HT-29 (cell line): ENCODE results near the gene CRELD1. TPM values are rescaled to one million over a fixed set of nuclear protein-coding genes. Genes with fewer than 3 reads are reported as not detected.

Experiments
- DNase-seq: peaks from one replicate; pipeline ENCODE4 v3.0.0-alpha.2; 2015; ENCODE audit warnings: low spot score
- small RNA-seq: library from RNA; depleted of rRNA; stranded (forward); fragments of <200 nt; gene quantifications from one replicate; pipeline ENCODE3, GENCODE V24; 2014
- total RNA-seq: library from RNA; depleted of rRNA; stranded (reverse); fragments of >200 nt; shearing (Covaris generic); gene quantifications from 2 replicates; pipeline ENCODE4 v1.2.3, GENCODE V29; 2014; rRNA removed

Gene CRELD1
- total RNA-seq, 1 experiment from 2014 or later, result 12.9 TPM

DNA sequence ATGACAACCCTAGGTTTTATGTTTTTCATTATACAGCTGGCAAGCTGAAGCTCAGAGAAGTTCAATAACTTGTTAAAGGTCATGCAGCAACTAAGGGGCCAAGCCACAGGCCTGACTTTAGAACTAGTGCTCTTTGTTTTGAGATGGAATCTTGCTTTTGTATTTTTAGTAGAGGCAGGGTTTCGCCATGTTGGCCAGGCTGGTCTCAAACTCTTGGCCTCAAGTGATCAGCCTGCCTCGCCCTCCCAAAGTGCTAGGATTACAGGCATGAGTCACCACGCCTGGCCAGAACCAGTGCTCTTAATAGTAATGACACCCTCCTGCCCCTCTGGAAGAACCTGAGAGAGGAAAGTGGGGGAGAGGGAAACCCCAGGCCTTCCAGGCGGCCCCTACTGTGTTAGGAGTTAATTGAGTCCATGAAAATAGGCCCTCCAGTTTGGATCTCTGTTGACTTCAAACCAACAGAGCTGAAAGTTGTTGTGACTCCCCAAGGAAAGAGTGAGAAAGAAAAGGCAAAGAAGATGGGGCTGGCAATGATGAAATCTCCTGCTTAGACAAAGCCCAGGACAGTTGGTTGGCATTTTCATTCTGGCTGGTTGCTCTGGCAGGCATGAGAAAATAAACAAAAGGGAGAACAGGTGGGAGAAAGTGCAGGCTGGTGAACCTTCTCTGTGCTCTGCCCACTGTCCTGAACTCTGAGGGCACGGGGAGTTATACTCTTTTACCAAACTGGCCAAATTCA lies 22.1 kb downstream of the CRELD1 start:
- no peak for DNase-seq

DNA sequence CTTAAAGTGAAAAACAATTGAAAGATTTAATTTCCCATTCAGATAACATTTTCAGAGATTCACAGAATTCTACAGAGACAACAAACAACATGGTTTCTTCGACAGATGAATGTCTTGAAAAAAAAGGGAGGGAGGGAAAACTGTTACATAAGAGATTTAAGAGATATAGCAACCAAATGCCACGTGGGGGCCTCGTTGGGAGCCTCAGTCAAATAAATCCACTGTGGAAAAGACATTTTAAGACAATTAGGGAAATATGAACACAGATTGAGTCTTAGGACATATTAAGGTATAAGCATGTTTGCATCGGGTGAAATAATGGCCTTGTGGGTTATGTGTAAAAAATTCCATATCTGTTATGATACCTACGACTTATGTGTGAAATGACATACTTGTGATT lies 23.6 kb downstream of the CRELD1 start:
- no peak for DNase-seq

DNA sequence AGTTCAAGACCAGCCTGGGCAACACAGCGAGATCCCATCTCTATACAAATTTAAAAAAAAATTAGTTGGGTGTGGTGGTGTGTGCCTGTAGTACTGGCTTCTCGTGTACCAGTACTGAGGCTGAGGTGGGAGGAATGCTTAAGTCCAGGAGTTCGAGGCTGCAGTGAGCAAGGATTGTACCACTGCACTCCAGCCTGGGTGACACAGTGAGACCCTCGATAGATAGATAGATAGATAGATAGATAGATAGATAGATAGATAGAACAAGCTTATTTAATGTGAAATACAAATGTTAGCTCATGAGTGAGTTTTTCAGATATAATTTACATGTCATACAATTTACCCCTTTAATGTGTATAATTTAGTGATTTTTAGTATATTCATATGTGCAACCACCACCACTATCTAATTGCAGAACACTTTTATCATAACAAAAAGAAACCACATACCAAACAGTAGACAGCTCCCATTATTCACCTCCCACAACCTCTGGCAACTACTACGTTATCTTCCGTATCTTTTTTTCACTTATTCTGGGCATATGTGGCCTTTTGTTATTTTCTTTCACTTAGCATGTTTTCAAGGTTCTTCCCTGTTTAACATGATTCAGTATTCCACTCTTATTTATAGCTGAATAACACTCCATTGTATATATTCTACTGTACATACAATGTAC lies 31.7 kb downstream of the CRELD1 start:
- DNase-seq, result no peak

DNA sequence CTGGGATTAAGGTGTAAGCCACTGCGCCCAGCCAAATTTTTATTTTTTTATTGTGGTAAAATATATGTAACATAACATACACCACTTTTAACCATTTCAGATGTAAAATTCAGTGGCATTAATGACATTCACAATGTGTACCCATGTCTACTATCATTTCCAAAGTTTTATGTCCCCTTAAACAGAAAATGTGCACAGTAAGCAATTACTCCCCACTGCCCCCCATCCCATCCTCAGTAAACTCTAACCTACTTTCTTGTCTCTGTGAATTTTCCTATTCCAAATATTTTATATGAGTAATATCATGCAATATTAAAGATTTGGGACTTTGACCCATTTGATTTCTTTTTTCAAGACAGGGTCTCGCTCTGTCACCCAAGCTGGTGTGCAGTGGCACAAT lies 33.2 kb downstream of the CRELD1 start:
- no peak for DNase-seq

DNA sequence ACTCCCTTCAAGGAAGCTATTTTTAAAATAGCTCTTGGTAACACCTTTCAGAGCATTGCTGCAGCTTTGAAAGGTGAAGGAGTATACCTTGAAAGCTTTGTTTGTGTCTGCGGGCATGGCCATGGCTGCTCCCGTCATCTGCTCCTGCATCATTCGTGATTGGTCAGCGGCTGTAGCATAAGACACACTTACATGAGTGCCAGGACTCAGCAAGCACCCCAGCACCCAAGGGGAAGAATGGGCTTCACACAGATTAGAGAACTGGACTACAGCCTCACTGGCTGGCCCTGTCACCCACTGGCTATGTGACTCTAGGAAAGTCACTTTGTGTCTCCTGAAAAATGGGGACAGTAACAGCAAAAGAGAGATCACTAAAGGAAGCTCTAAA lies 36.0 kb downstream of the CRELD1 start:
- no peak for DNase-seq

DNA sequence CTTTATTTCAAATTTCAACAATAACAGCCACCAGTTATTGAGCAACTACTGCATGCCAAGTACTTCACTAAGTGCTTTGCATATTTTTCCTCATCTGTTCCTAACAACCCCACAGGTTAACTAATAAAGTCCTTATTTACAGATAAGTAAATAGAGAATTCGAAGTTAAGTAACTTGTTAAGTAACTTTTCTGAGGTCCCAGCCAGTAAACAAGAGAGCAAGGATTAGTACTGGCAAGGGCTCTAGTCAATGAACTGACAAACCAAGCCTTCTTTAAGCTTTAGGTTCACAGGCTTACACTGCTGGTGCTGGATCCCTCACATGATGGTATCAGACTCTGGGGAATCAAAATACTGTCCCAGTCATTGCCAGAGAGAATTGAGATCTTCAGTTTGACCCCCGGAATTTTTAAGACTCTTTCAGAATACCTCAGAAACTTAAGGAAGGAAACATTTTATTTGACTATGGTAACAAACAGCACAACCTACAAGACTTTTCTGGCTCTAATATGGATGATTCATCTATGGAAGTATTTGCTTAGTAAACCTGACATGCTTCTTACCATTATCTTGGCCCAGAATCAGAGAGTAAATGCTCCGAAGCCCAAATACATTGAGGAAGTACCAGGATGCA lies 36.5 kb downstream of the CRELD1 start:
- peak; percentile 36 for DNase-seq

DNA sequence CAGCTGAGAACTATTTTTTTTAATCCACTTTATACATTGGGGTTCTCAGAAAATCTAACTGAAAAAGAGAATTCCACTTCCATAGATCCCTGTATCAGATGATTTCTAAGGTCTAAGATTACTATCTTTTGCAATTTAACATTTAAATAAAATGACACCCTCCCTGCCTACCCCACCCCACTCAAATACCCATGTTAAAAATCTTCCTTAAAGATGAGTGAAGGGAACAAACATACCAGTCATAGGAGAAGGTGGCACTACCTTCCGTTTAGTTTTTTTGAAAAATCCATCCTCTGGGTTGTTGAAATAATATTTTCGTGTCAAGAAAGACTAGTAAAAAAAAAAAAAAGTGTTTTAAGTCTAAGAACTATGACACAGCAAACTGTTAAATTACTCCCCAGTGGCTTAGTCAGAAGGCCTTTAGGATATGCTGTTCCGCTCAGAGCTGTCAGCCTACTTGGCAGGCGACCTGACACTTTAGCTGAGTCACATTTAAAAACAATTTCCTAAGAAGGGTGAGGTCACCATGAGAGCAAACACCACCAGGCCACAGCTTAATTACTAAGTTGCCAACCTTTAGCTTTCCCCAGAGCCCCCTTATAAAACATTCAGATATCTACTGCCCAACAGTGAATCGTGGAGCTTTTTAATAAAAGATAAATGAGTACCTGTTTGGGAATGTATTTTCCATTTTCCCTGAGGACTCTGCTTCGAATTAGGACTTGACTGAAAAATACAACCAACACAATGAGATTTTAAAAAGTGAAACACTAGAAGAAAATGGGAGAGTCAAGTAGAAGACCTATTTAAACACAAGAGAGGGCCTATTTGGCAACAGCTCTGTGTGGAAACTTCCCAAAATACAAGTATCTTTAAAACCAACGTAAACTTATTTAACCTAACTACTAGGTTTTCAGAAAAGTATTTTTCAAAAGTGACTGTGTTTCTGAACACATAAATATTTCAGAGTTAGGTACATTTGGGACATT lies 43.4 kb downstream of the CRELD1 start:
- peak; percentile 55 for DNase-seq

DNA sequence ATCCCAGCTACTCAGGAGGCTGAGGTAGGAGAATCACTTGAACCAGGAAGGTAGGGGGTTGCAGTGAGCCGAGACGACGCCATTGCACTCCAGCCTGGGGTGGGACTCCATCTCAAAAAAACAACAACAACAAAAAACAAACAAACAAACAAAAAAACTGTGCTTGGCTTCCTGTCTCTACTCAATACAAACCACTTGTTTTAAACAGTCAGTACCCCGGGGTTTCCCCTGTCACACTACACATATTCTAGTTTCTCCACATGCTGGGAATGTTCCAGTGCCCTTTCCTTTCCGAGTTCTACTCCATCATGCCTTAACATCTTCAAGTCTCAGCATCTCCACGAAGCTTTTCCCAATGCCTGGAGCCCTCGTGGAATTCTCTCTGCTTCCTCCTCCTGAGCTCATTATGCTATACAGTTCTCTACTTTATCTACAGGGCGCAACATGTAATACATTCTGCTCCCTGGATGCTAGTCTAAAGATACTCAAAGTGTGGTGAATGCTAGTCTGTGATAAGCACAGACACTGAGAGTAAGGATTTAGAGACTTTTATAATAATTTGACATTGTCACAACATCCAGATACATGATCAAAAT lies 45.2 kb downstream of the CRELD1 start:
- no peak for DNase-seq

DNA sequence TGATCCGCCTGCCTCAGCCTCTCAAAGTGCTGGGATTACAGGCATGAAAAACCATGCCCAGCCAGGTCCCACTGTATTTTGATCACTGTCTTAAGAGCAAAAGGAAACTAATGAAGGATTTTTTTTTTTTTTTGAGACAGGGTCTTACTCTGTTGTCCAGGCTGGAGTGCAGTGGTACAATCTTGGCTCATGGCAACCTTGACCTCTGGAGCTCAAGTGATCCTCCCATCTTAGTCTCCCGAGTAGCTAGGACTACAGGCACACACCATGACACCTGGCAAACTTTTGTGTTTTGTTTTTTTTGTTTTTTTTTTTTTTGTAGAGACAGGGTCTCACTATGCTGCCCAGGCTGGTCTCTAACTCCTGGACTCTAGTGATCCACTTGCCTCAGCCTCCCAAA lies 46.6 kb downstream of the CRELD1 start:
- no peak for DNase-seq

DNA sequence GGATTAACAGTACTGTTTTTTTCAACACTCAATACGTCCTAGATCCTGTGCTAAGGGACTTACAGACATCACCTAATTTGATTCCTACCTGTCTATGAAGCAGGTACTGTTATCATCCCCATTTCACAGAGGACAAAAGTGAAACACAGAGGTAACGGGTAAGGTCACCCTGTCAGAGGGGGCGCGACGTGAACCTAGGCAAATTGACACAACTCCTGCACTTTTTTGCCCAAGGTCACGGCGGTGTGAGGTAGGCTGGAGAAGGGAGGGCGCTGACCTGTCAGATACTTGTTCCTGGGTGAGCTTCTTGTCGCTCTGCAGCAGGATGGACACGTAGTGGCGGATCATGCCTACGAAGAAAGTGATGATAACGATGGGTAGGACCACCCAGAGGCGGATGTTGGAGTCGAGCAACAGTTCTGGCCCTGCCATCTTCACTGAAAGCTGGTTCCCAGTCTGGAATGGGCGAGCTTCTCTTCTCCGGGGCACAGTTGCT lies 52.6 kb downstream of the CRELD1 start:
- no peak for DNase-seq

DNA sequence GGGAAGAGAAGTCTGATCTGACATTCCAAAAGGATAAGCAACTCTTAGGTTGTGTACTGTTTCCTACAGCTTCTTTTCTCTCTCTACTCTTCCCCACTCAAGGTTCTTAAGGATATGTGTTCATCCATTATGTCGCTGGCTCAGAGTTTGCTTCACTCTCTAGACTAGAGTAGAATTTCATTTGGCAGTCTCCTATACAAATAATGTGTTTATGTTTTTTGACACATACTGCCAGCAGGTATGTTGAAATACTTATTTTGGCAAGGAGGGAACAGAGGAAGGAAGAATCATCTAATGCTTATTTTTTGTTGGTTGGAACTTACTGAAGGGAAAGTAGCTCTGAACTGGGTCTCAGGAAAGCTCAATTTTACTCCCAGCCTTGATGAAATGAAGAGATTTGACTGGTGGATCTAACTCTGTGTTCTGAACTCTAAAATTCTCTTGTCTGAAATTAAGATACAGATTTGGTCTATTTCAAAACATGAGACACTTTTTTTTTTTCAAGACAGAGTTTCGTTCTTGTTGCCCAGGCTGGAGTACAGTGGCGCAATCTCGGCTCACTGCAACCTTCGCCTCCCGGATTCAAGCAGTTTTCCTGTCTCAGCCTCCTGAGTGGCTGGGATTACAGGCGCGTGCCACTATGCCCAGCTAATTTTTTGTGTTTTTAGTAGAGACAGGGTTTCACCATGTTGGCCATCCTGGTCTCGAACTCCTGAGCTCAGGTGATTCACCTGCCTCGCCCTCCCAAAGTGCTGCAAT lies 60.6 kb downstream of the CRELD1 start:
- DNase-seq, result no peak

Small RNAs within 50 kb of the gene (small RNA-seq; reads per million reads assigned to genes)
- gene RNU6-882P, result not detected

Other genes with a start within 250 kb of the CRELD1 start
- 0.36 TPM in 1 of 2 replicates, not detected in the other for gene CPNE9, start 230.0 kb upstream of the CRELD1 start, total RNA-seq
- 23.4 and 23.8 TPM in 2 replicates for gene BRPF1, start 202.1 kb upstream of the CRELD1 start, total RNA-seq
- gene OGG1, start 183.9 kb upstream of the CRELD1 start, total RNA-seq, result 29.3 and 31.2 TPM in 2 replicates
- 0.81 and 3.2 TPM in 2 replicates for gene CAMK1, start 163.9 kb upstream of the CRELD1 start, total RNA-seq
- 65.0 and 68.7 TPM in 2 replicates for gene TADA3, start 141.4 kb upstream of the CRELD1 start, total RNA-seq
- 155 and 192 TPM in 2 replicates for gene ARPC4, start 140.8 kb upstream of the CRELD1 start, total RNA-seq
- 3.4 and 5.3 TPM in 2 replicates for gene TTLL3, start 123.6 kb upstream of the CRELD1 start, total RNA-seq
- 21.3 and 25.8 TPM in 2 replicates for gene RPUSD3, start 89.8 kb upstream of the CRELD1 start, total RNA-seq
- 0.61 and 1.5 TPM in 2 replicates for gene CIDEC, start 53.6 kb upstream of the CRELD1 start, total RNA-seq
- 24.0 and 26.0 TPM in 2 replicates for gene JAGN1, start 43.2 kb upstream of the CRELD1 start, total RNA-seq
- 13.4 and 17.0 TPM in 2 replicates for gene IL17RE, start 31.0 kb upstream of the CRELD1 start, total RNA-seq
- 18.6 and 23.4 TPM in 2 replicates for gene IL17RC, start 16.7 kb upstream of the CRELD1 start, total RNA-seq
- 0.65 and 0.89 TPM in 2 replicates for gene PRRT3, start 18.6 kb downstream of the CRELD1 start, total RNA-seq
- 35.5 and 41.7 TPM in 2 replicates for gene EMC3, start 53.0 kb downstream of the CRELD1 start, total RNA-seq
- gene FANCD2, start 92.6 kb downstream of the CRELD1 start, total RNA-seq, result 13.0 and 14.5 TPM in 2 replicates
- gene FANCD2OS, start 174.4 kb downstream of the CRELD1 start, total RNA-seq, result not detected in 2 replicates
- 41.7 and 42.3 TPM in 2 replicates for gene BRK1, start 181.8 kb downstream of the CRELD1 start, total RNA-seq
- gene VHL, start 207.9 kb downstream of the CRELD1 start, total RNA-seq, result 24.8 and 27.4 TPM in 2 replicates
- 4.9 and 5.7 TPM in 2 replicates for gene IRAK2, start 231.1 kb downstream of the CRELD1 start, total RNA-seq